HG03565 (cell line): ENCODE data around the gene BTBD16.

Source experiments
- ATAC-seq: cut with Tn5 transposase; IDR thresholded peaks from one replicate; pipeline ENCODE4 v1.9.1; 2021; ENCODE audit warnings: mild to moderate bottlenecking, moderate library complexity; ENCODE audit not compliant: unreplicated experiment

Gene BTBD16

GRCh38 chr10:122362621-122363020, 91.5 kb downstream of the BTBD16 start:
- ATAC-seq = no peak

- no peak for ATAC-seq
Observed at GRCh38 chr10:122363311-122363710, 92.2 kb downstream of the BTBD16 start.

DNA sequence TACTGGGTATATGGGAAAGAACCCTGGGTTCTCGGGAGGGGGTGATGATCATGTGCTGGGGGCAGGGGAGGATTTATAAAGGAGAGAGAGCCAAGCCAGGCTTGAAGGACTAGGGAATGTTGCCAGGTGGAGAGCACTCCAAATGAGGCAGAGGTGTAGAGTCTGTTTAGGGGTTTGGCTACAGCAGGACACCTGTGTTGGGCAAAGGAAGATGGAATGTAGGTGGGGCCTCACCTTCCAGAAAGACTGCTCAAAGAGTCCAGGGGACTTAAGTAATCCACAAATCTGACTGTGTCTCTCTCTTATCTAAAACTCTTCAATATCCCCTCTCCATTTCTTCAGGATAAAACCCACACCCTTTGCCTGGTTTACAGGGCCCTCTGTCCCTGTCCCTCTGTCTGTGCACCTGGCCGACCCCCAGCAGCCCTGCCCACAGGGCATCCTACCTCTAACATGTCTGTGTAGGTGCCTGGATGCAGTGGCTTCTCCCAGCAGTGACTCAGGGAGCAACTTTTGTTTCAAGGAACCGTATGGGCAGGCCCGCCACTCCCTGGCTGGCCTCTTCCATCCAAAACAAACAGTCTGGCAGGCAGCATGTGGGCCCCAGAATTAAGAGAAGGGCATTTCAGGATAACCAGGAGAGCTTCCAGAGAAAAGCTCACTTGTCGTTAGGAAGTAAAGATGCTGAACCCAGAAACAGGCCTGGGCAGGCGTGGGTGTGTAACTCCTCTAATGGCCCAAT, 92.8 kb downstream of the BTBD16 start:
- ATAC-seq = no peak

DNA sequence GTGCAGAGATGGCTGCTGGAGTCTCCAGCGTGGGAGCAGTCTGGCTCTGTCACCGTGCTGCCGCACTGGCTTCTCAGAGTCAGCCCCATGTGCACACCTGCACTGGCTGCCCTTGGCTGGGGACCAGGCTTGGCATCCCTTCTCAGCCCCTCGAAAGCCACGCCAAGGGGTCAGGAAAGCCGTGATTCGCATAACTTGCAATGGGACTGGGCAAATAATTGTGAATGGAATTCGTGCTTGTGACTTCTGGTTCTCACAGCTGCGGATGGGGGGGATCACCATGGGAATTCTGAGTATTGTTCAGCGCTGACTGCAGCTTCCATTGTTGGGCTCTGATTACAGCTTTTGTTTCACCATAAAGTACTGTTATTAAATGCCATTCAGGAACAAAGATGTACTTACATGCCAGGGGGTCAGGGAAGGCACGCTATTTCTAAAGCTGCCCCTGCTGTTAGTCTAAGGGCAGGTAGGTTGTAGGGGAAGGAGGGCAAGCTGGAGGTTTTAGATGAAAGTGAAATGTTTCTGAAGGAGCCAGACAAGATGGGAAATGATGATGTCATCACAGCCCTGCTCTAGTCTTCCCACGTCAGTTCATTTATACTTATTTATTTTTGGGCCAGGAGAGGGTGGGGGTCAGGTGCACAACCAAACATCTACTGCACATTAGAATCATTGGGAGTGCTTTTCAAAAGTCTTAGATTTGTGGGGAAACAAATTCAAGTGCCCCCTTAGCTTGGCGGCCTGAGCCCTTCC, 97.6 kb downstream of the BTBD16 start:
- no peak for ATAC-seq

DNA sequence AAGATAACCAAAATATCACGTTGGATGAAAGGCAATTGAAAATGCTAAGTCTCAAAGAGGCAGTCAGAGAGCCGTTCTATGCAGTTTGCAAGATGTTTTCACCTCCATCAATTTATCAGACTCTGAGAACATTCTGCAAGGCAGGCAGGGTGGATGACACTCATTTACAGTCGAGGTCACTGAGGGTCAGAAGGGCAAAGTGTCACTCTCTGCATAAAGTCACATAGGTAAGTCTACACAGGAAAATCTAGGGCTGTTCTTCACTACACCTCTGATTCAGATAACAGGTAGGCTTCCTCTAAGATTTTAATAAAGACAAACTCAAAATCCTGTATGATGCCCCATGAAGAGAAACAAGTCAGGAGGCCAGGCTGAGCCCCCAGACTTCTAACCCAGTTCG, 102.0 kb downstream of the BTBD16 start:
- ATAC-seq = no peak

- no peak for ATAC-seq
Observed at GRCh38 chr10:122373721-122374120, 102.6 kb downstream of the BTBD16 start.

DNA sequence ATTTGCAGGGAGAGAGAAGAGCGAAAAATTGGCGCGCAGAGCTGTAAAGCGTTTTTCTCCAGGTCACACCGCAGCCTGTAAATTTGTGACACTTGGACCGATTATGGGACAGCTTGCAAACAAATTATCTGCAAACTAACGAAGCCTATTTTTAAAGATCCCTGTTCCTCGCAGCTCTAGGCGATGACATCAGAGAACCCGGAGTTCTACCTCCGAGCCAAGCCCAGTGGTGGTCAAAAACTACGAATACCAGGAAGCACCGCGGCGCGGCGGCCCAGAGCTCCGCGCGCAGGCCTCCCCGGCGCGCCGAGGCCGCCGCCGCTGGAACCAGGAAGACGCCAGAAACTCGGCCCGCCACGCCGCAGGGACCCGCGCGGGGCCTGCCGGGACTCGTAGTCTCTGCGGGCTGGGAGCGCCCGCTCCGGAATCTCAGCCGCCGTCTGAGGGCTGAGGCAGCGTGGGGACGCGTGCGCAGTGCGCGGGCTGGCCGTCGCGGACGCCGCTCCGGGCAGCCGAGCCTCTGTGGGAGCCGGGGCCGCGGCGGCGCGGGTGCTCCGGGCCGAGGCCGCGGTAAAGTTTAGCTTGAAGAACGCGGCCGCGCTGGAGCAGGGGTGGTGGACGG, 103.3 kb downstream of the BTBD16 start, which contains the start of gene PLEKHA1:
TSS of gene PLEKHA1 (plus strand) at position 472 of the 622 bp plus-strand sequence. CDS start 18,493 bp downstream, outside the sequence.
- ATAC-seq = peak; percentile 88

DNA sequence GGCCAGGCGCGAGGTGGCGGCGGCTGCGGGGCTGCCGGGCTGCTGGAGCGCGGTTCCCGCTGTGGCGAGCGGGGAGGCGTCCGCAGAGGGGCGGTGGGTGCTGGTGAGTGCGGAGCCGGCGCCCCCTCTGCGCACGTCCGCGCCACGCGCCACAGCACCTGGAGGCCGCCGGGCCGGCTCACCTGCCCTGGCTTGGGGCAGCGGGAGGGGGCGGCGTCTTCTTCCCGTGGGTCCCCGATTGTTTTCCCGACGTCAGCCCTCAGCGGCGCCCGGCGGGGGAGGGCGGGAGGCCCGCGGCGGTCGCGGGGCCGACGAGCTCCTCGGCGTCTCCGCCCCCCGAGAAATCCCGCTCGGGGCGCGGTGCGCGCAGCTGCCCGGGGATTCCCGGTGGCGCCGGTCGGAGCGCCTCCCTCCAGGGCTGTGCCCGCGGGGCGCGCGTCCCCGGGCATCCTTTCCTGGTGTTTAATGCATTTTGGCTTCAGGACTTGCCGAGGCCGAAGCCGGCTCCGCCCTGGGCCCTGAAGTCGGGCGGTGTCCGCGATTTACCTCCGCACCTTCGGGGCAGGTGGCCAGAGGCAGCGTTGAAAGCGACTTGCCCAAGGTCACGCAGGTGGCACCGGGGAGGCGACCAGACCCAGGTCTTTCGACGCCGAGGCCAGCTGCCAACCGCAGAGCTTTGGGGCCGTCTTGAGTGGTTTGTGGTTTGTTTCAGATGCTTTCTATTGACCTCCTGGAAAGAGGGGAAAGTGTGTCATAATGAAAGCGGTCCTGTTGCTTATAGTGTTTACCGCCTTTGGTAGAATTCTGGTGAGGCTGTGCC, 104.0 kb downstream of the BTBD16 start:
- peak; percentile 33 for ATAC-seq

DNA sequence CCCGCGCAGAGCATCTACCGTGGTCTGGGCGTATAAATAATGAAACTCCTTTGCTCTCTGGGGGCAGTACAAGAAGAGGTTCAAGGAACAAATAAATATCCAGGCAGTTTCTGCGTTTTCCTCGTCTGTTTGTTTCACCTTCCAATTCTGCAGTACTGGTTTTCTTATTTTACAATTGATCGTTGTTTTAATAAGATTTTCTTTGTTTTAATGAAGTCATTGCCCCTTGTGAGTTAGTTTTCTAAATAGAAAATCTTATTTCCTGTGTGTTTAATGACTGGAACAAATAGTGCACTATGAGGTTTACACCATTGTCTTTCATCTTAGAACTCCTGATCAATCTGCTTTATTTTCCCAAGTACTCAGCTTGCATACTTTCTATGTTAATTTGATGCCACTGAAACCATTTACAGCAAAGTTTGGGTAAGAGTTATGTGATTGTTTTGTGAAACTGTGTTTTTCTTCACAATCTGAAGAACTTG, 104.6 kb downstream of the BTBD16 start:
- ATAC-seq = no peak

- no peak for ATAC-seq
Observed at GRCh38 chr10:122376364-122376961, 105.4 kb downstream of the BTBD16 start.

DNA sequence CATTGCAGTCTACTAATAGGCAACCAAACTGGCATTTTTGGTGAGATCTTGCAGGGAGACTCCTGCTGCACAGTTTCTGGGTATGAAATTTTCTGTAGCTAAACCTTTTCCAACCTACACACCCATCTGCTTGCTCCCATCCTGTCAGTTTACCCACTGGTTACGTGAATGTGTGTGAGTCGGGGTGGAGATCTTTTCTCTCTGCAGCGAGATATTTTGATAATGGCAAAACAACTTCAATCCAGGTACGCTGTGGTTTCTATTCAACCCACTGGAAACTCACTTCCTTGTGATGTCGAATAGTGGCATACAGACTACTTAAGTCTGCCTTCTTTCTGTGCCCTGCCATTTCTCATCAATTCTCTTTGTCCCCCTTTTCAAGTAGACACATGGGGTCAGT, 107.9 kb downstream of the BTBD16 start:
- ATAC-seq = no peak

- no peak for ATAC-seq
Observed at GRCh38 chr10:122379537-122379936, 108.4 kb downstream of the BTBD16 start.

DNA sequence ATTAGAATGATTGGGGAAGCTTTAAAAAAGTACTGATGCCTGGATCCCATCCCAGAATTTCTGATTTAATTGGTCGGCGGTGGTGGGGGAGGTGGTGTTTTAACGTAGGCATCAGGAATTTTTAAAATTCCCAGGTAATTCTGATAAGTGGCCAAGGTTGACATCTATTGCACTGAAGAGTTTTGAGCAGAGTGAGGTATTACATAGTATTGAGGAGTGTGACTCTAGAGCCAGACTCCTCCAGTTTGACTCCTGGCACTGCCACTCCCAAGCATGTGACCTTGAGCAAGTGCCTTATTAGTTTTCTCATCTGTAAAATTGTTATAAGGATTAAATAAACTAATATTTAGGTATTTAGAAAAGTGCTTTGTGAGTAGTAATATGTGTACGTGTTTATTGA, 109.6 kb downstream of the BTBD16 start:
- ATAC-seq = no peak

GRCh38 chr10:122381680-122382079, 110.6 kb downstream of the BTBD16 start:
- ATAC-seq = no peak

- no peak for ATAC-seq
Observed at GRCh38 chr10:122386514-122386913, 115.4 kb downstream of the BTBD16 start.

- no peak for ATAC-seq
Observed at GRCh38 chr10:122387572-122387971, 116.5 kb downstream of the BTBD16 start.
